Lung (tissue), 12 donors: ENCODE results near the gene MRTFA. TPM values are rescaled to one million over a fixed set of nuclear protein-coding genes. Genes with fewer than 3 reads are reported as not detected.

Source experiments
- ATAC-seq: fragments of 200-7000 bp; cut with Tn5 transposase; one replicate; pipeline ENCODE4 v1.9.1; 2020; ENCODE audit warnings: moderate number of reproducible peaks; ENCODE audit not compliant: insufficient read depth, low FRiP score
- DNase-seq, 3 donors: peaks; one replicate each; pipeline ENCODE4 v3.0.0-alpha.2; 2013 to 2017
- H3K27ac ChIP-seq, 2 donors: one replicate each; pipeline ENCODE4 v1.5.1; 2013; ENCODE audit warnings: mild to moderate bottlenecking in 2 of 2, moderate library complexity in 2 of 2, control low read depth in 1 of 2, inconsistent platforms in 1 of 2, low read depth in 1 of 2, low read length in 1 of 2
- H3K27me3 ChIP-seq, 3 donors: one replicate each; pipeline ENCODE4 v1.5.1; 2013; ENCODE audit warnings: low read length in 2 of 3; ENCODE audit not compliant: control insufficient read depth in 3 of 3, insufficient read depth in 3 of 3
- H3K36me3 ChIP-seq, 4 donors: one replicate each; pipeline ENCODE4 v1.5.1; 2013; ENCODE audit warnings: low read length in 4 of 4, mild to moderate bottlenecking in 1 of 4, moderate library complexity in 1 of 4; ENCODE audit not compliant: control insufficient read depth in 4 of 4, insufficient read depth in 4 of 4
- H3K4me1 ChIP-seq, 5 donors: one replicate each; pipeline ENCODE4 v1.5.1; 2013; ENCODE audit warnings: low read length in 5 of 5, mild to moderate bottlenecking in 2 of 5, moderate library complexity in 1 of 5; ENCODE audit not compliant: control insufficient read depth in 5 of 5, insufficient read depth in 5 of 5
- H3K4me3 ChIP-seq: one replicate; pipeline ENCODE4 v1.5.1; 2013; ENCODE audit warnings: mild to moderate bottlenecking, control low read depth, moderate library complexity
- H3K9ac ChIP-seq, 2 donors: one replicate each; pipeline ENCODE4 v1.5.1; 2013; ENCODE audit warnings: low read length in 2 of 2, control low read depth in 1 of 2; ENCODE audit not compliant: insufficient read depth in 1 of 2
- H3K9me3 ChIP-seq, 4 donors: one replicate each; pipeline ENCODE4 v1.5.1; 2013; ENCODE audit warnings: low read length in 3 of 4, mild to moderate bottlenecking in 1 of 4, moderate library complexity in 1 of 4; ENCODE audit not compliant: control insufficient read depth in 4 of 4, insufficient read depth in 3 of 4
- WGBS, 2 donors: extraction: QIAGEN DNeasy Blood & Tissue Kit; methylation state at CpG; one replicate each; pipeline ENCODE4 v1.1.7; 2013; 5-methylcytosine and 5-hydroxymethylcytosine counted together
- polyA plus RNA-seq, 2 donors: library from polyadenylated mRNA; stranded (reverse); fragments of 200-250 nt; gene quantifications; one replicate each; pipeline ENCODE4 v1.2.1, GENCODE V29; 2013
- total RNA-seq, 2 donors: library from RNA; depleted of rRNA in 1 of 2; stranded (reverse); fragments of >200 nt in 1 of 2; gene quantifications; one replicate each; pipeline ENCODE4 v1.2.1, GENCODE V29; 2014 to 2021
- TF ChIP-seq, protein P1 (sequence below): IDR thresholded peaks from 2 replicates; pipeline ENCODE4 v1.5.1; 2012; ENCODE audit warnings: mild to moderate bottlenecking; ENCODE audit errors: control extremely low read depth, extremely low read depth
- donor health status: control.
- donor health status: control.
- donor health status: Bipolar disorder and iron deficiency.
- donor health status: healthy.
- donor health status: DM: yes; HTN: yes; CAD: no.

MRTFA gene
- total and polyA plus RNA-seq, 4 donors, result 26.3 to 64.0 (median 40.1) TPM

DNA sequence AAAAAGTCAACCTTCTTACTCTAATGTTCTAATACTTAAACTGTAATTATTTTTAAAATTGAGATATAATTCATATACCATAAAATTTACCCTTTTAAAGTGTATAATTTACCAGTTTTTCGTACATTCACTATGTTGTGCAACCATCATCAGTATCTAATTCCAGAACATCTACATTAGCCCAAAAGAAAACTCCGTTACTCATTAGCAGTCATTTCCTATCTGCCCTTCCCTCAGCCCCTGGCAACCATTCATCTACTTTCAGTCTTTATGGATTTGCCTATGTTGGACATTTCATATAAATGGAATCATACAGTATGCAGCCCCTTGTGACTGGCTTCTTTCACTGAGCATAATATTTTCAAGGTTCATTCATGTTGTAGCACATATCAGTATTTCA, 243.9 kb downstream of the MRTFA start:
- Histone ChIP-seq H3K9me3 (no peaks in the 10 kb centered on the region), H3K27me3 (no peaks in the 10 kb centered on the region), H3K9ac (no peak overlapping the region), H3K4me1 (peaks cover 0 to 21% (median 5%) of the 10 kb centered on the region in 5 donors), H3K4me3 (no peak overlapping the region), H3K36me3 (peaks cover 0 to 4% (median 0%) of the 10 kb centered on the region in 4 donors), H3K27ac (no peak overlapping the region)
- DNase-seq (no peak), ATAC-seq (no peak)
- TF ChIP-seq, protein P1, sequence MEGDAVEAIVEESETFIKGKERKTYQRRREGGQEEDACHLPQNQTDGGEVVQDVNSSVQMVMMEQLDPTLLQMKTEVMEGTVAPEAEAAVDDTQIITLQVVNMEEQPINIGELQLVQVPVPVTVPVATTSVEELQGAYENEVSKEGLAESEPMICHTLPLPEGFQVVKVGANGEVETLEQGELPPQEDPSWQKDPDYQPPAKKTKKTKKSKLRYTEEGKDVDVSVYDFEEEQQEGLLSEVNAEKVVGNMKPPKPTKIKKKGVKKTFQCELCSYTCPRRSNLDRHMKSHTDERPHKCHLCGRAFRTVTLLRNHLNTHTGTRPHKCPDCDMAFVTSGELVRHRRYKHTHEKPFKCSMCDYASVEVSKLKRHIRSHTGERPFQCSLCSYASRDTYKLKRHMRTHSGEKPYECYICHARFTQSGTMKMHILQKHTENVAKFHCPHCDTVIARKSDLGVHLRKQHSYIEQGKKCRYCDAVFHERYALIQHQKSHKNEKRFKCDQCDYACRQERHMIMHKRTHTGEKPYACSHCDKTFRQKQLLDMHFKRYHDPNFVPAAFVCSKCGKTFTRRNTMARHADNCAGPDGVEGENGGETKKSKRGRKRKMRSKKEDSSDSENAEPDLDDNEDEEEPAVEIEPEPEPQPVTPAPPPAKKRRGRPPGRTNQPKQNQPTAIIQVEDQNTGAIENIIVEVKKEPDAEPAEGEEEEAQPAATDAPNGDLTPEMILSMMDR, result no peak
- WGBS, 2 donors, result 70 to 80% methylated on average over 2 of the region's 2 CpGs

GRCh38 chr22:40391417-40391816, 245.1 kb downstream of the MRTFA start:
- no peaks in the 10 kb centered on the region for H3K9me3 ChIP-seq
- no peak overlapping the region for H3K4me3 ChIP-seq
- ATAC-seq (no peak), DNase-seq (no peak)
- H3K27me3 ChIP-seq, result no peaks in the 10 kb centered on the region
- TF ChIP-seq, protein P1, result no peak
- peaks cover 0 to 18% (median 2%) of the 10 kb centered on the region in 5 donors for H3K4me1 ChIP-seq
- H3K27ac ChIP-seq, result no peak overlapping the region
- peaks cover 0 to 4% (median 0%) of the 10 kb centered on the region in 4 donors for H3K36me3 ChIP-seq
- H3K9ac ChIP-seq, result no peak overlapping the region
- WGBS, 2 donors, result 85 to 87% methylated on average over 2 of the region's 2 CpGs

GRCh38 chr22:40388231-40388630, 248.3 kb downstream of the MRTFA start:
- 46 to 69% methylated on average over 4 of the region's 4 CpGs for WGBS, 2 donors
- Histone ChIP-seq H3K4me1 (peaks cover 0 to 9% (median 2%) of the 10 kb centered on the region in 5 donors), H3K36me3 (no peaks in the 10 kb centered on the region), H3K27me3 (no peaks in the 10 kb centered on the region), H3K4me3 (no peak overlapping the region), H3K9ac (no peak overlapping the region), H3K27ac (peak overlapping the region in 1 of 2 donors; percentile 4), H3K9me3 (no peaks in the 10 kb centered on the region)
- ATAC-seq, result no peak
- TF ChIP-seq, protein P1, result no peak
- DNase-seq, result no peak

GRCh38 chr22:40387746-40388145, 248.8 kb downstream of the MRTFA start:
- no peak overlapping the region for H3K4me3 ChIP-seq
- H3K36me3 ChIP-seq, result no peaks in the 10 kb centered on the region
- peaks cover 0 to 9% (median 2%) of the 10 kb centered on the region in 5 donors for H3K4me1 ChIP-seq
- peak overlapping the region in 1 of 2 donors; percentile 18 for H3K27ac ChIP-seq
- TF ChIP-seq, protein P1, result no peak
- DNase-seq (no peak), ATAC-seq (no peak)
- no peak overlapping the region for H3K9ac ChIP-seq
- WGBS, 2 donors, result 50 to 55% methylated on average over 5 of the region's 5 CpGs
- H3K27me3 ChIP-seq, result no peaks in the 10 kb centered on the region
- no peaks in the 10 kb centered on the region for H3K9me3 ChIP-seq
